Right atrium auricular region (tissue), 2 donors: Measurements from ENCODE around the gene DYNC1I1. TPM values are rescaled to one million over a fixed set of nuclear protein-coding genes. Genes with fewer than 3 reads are reported as not detected.
A peak's percentile ranks its signal among the peaks of the same experiment; 100 is the strongest.

ENCODE experiments used
- DNase-seq: peaks from one replicate; pipeline ENCODE4 v3.0.0-alpha.2; 2019; ENCODE audit warnings: low spot score
- H3K27ac ChIP-seq, 2 donors: fragments of 200-600 bp; sonication (generic); 1 replicate in 1 of 2; 2 replicates in 1 of 2; pipeline ENCODE4 v1.5.1; 2016 to 2019
- H3K27me3 ChIP-seq, 2 donors: fragments of 200-600 bp; sonication (generic); one replicate each; pipeline versions ENCODE4 v1.5.1 to v1.6.0; 2017 to 2019
- H3K36me3 ChIP-seq: fragments of 200-600 bp; sonication (generic); one replicate; pipeline ENCODE4 v1.5.1; 2016
- H3K4me1 ChIP-seq, 2 donors: fragments of 200-600 bp; sonication (generic); one replicate each; pipeline versions ENCODE4 v1.5.1 to v1.6.0; 2017 to 2019
- H3K4me3 ChIP-seq, 2 donors: fragments of 200-600 bp; sonication (generic); 1 replicate in 1 of 2; 2 replicates in 1 of 2; pipeline ENCODE4 v1.5.1; 2017 to 2019; ENCODE audit warnings: mild to moderate bottlenecking in 1 of 2, moderate library complexity in 1 of 2
- H3K9me3 ChIP-seq, 2 donors: fragments of 200-600 bp; sonication (generic); one replicate each; pipeline ENCODE4 v1.5.1; 2019
- CTCF ChIP-seq, 2 donors: fragments of 200-600 bp; sonication (generic); IDR thresholded peaks; one replicate each; pipeline ENCODE4 v1.5.1; 2019; ENCODE audit warnings: antibody characterized with exemption in 2 of 2
- total RNA-seq, 2 donors: library from RNA; depleted of rRNA; stranded (reverse); fragments of >200 nt; gene quantifications; one replicate each; pipeline ENCODE4 v1.1.0, GENCODE V29; 2016

Gene DYNC1I1
- total RNA-seq, 2 donors from 2014 or later, result 14.1 to 41.3 TPM

- DNase-seq, result no peak
- no peak overlapping the region for H3K27ac ChIP-seq
These were observed 302.5 kb downstream of the DYNC1I1 start for GRCh38 chr7:96074871-96075270.

DNA sequence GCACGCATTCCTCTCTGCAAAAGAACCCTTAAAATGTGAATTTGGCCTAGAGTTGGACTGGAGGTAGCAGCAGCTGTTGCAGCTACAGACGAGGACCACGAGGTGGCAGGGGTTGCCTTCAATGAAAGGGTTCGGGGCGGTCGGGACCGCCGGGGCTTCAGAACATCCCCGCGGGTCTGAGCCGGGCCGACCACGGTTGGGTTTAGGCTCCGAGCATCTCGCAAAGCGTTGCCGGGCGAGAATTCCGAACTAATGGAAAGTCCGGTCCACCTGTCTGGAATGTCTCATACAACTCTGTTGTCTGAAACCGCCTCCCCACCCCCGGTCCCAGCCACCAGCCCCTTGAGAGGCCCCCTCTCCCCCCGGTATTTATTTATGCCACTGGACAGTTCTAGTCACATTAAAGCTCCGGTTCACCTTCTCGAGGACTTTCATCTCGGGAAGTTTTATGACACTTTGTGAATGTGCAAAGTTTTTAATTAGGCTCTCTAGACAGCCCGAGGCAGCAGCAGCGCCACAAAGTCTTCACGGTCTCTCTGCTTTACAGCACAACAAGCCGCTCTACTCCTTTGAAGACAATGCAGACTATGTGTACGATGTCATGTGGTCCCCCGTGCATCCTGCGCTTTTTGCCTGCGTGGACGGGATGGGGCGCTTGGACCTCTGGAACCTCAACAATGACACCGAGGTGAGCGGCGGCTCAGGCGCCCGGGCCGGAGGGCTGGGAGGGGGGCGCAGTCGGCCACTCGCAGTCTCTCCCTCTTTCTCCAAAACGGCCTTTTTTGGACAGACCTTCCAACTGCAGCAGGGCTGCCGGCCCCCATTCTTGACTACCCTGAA is 303.4 kb downstream of the DYNC1I1 start:
- peak; percentile 68 to 89 for TF ChIP-seq CTCF (IDR thresholded peaks at IDR 0.05)
- Histone ChIP-seq H3K4me1 (peaks cover 0 to 4% of the 10 kb centered on the region in 2 donors), H3K36me3 (no peaks in the 10 kb centered on the region), H3K9me3 (no peaks in the 10 kb centered on the region), H3K27ac (no peak overlapping the region), H3K4me3 (peak overlapping the region; percentile 35 to 53), H3K27me3 (no peaks in the 10 kb centered on the region)
- DNase-seq, result peak; percentile 69

More at GRCh38 chr7:96074871-96075270, 302.5 kb downstream of the DYNC1I1 start:
- TF ChIP-seq CTCF (IDR thresholded peaks at IDR 0.05), result no peak
- Histone ChIP-seq H3K27me3 (no peaks in the 10 kb centered on the region), H3K4me1 (peaks cover 0 to 4% of the 10 kb centered on the region in 2 donors), H3K36me3 (no peaks in the 10 kb centered on the region), H3K4me3 (no peak overlapping the region), H3K9me3 (no peaks in the 10 kb centered on the region)

- Histone ChIP-seq H3K36me3 (no peaks in the 10 kb centered on the region), H3K27ac (no peak overlapping the region), H3K4me1 (peaks cover 0 to 4% of the 10 kb centered on the region in 2 donors), H3K27me3 (no peaks in the 10 kb centered on the region), H3K9me3 (no peaks in the 10 kb centered on the region), H3K4me3 (peak overlapping the region; percentile 35 to 53)
- no peak for DNase-seq
- no peak for TF ChIP-seq CTCF (IDR thresholded peaks at IDR 0.05)
These were observed 304.0 kb downstream of the DYNC1I1 start for GRCh38 chr7:96076350-96076707.

DNA sequence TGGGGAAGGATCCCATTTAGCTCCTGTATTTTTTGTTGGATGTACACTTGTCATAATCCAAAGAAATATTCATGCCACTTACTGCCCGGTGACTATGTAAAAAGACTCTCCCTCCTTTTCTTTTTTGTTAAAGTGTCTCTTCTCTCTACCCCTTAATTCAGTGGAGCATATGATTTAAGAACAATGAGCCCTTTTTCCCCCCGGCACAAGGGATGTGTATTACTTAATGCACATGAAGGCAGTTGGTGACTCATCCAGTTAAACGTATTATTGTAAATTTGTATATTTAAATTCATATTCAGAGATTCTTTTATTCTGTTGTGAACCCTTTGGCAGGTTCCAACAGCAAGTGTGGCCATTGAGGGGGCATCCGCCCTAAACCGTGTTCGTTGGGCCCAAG is 307.7 kb downstream of the DYNC1I1 start:
- no peak for DNase-seq
- H3K4me1 ChIP-seq, result peaks cover 0 to 4% of the 10 kb centered on the region in 2 donors
- no peaks in the 10 kb centered on the region for H3K27me3 ChIP-seq
- H3K4me3 ChIP-seq, result no peak overlapping the region
- H3K36me3 ChIP-seq, result no peaks in the 10 kb centered on the region
- no peak overlapping the region for H3K27ac ChIP-seq
- H3K9me3 ChIP-seq, result no peaks in the 10 kb centered on the region
- TF ChIP-seq CTCF (IDR thresholded peaks at IDR 0.05), result no peak

GRCh38 chr7:96084881-96085553 is 312.7 kb downstream of the DYNC1I1 start:
- Histone ChIP-seq H3K36me3 (no peaks in the 10 kb centered on the region), H3K27ac (no peak overlapping the region), H3K27me3 (no peaks in the 10 kb centered on the region), H3K4me3 (no peak overlapping the region), H3K9me3 (no peaks in the 10 kb centered on the region), H3K4me1 (no peaks in the 10 kb centered on the region)
- DNase-seq, result no peak
- TF ChIP-seq CTCF (IDR thresholded peaks at IDR 0.05), result no peak
